HG02588 (cell line): ENCODE results near the gene SLIT1.

Experiments
- ATAC-seq: cut with Tn5 transposase; IDR thresholded peaks from one replicate; pipeline ENCODE4 v1.9.1; 2021; ENCODE audit warnings: mild to moderate bottlenecking, moderate library complexity; ENCODE audit not compliant: unreplicated experiment

Gene SLIT1

DNA sequence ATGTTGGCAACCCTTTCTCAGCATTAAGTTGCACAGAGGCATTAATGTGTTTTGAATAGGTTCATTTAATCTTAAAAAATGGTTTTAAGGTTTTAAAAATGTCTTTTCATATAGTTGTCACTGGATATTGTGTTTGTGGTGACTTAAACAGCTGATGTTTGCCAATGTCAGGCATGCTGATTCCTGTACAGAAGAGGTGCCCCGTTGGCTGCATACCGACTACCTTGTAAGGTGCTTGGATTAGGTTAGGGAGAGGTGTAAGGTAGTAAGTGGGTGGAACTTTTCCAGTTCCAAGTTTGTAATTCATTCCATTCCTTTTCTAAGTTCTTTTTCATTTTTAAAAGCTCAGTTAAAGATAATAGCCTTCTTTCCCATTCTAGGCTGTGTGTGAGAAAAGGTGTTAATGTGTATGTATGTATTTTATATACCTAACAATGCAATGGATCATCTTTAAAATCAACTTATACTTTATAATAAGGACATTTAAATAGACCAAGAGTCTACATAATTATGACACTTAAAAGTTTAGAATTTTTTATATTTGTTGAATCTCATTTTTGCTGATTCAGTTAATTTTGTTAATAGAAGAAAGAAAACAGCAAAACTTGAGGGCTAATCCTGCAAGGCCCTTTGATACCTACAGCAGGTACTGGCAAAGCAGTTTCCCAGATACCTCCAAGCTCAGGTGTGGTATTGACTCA is 198.5 kb downstream of the SLIT1 start:
- ATAC-seq: no peak

DNA sequence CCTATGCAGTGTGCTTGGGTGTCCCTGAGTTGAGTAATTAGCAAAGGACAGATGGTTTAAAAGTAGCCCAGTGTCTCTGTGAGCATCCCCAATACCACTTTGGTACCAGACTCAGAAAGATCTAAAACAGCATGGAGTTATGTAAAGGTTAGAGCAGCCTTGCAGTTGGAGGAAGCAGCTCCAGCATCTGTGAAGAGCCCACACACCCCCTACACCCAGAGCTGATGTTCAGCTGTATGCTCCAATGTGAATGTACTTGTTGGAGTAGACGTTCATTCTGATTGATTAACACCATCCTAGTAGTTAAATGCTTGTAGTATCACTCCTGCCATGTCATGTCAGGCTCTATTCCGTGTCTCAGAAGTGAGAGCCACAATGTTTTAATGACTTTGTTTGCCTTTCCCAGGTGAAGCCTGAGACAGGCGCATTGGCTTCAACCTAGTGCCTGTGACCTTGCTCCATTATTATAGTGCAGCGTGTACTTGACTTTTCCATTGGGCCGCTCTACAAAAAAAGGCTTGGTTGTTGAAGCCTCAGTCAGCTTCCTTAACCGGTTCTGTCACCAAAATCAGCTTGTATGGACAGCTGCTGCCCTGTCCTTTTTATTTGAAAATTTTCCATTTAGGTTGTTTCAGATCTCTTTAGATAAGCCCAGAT is 199.4 kb downstream of the SLIT1 start:
- ATAC-seq: no peak

DNA sequence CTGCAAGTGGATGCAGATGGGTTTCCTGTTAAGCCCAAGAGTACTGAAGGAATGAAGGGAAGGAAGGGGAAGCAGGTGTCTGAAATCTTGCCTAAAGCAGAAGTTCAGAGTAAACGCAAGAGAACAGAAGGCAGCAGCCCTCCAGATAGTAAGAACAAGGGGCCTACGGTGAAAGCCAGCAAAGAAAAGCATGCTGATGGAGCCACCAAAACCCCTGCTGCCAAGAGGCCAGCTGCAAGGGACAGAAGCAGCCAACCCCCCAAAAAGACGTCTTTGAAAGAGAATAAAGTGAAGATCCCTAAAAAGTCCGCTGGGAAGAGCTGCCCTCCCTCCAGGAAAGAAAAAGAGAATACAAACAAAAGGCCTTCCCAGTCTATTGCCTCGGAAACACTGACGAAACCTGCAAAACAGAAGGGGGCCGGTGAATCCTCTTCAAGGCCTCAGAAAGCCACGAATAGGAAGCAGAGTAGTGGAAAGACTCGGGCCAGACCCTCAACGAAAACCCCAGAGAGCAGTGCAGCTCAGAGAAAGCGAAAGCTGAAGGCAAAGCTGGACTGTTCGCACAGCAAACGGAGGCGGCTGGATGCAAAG is 201.1 kb downstream of the SLIT1 start:
- ATAC-seq: no peak

DNA sequence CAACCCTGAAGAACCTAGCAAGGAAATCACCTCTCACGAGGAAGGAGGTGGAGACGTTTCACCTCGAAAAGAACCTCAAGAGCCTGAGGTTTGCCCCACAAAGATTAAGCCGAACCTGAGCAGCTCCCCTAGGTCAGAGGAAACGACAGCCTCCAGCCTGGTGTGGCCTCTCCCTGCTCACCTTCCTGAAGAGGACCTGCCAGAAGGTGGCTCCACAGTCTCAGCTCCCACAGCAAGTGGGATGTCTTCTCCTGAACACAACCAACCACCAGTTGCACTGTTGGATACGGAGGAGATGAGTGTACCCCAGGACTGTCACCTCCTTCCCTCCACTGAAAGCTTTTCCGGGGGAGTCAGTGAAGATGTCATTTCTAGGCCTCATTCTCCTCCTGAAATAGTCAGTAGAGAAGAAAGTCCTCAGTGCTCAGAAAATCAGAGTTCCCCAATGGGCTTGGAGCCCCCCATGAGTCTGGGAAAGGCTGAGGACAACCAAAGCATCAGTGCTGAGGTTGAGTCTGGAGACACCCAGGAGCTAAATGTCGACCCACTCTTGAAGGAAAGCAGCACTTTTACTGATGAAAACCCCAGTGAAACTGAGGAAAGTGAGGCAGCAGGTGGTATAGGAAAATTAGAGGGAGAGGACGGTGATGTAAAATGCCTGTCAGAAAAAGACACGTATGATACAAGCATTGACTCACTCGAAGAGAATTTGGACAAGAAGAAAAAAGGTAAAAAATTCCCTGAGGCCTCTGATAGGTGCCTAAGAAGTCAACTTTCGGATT is 203.4 kb downstream of the SLIT1 start:
- no peak for ATAC-seq

DNA sequence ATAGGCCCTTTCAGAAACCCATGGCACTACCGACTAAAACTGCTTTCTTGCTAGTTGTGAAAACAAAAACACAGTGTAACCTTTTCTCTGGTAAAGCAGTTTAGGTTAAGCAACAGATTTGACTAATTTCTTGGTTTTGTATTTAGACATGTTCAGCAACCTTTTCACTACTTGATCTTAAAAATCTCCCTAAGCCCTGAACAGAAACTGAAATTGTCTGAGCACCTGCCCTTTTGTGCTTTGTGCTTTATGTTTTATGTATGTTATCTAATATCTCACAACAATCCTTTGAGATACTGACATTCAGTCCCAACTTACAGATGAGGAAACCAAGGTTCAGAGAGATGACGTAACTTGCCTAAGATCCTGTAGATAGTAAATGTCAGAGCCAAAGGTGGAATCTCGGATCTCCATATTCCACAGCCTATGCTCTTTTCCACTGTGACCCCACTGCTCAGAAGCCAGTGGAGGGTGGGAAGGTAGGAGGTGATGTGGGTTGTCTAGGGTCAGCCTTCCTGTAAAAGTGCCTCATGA is 207.1 kb downstream of the SLIT1 start:
- peak; percentile 77 for ATAC-seq

DNA sequence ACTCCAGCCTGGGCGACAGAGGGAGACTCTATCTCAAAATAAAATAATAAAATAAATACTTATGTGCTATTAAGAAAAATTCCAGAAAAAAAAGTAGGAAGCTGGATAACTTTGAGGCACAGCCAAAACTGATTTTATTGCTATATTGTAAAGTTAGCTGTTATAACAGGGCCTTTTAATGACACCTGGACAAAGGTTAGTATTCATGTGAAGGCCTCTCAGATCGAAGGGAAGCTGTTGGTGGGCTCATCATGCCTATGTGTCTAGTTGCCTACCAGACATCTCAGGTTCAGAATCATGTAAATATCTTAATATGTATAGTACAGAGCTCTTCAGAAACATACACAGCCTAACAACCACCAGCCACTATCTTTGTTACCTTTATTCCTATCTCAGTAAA is 210.6 kb downstream of the SLIT1 start:
- ATAC-seq: no peak

DNA sequence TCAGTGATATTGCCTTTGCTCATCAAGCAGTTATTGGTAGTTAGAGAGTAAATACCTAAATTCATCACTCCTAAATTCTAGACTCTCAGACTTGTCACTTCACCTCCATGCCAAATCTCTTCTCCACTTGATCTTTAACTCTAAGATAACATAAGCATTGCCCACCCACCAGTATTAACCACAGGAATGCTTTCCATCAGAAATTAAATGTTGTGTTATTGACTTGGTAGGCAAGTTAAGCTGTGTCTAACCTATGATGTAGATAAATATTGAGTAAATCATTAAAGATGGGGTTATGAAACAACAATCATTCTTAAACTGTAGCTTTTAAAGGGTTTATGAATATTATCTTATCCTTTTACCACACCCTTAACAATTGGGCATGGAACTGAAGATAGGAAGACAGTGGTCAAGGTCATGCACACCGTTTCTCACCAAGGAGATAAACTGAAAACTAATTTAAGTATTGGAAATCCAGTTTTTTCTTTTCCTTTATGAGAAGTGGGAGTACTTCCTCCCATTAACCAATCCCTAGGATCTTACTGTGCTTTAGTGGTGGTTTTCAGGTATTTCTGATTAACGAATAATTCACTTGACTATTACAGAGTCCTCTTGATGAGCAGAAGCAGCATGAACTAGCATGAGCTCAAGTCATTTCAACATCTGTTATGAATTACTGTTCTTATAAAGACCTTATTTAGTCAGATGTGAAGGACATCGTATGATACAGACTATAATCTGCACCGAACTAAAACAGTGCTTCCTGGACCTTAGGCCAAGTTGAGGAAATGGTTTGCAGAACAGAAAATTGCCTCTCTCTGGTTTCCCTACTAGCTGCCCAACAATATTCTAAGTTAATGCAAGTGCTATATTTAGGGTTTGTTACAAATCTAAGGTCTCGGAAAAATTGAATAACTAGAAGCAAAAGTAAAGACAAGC is 211.7 kb downstream of the SLIT1 start:
- ATAC-seq: no peak

DNA sequence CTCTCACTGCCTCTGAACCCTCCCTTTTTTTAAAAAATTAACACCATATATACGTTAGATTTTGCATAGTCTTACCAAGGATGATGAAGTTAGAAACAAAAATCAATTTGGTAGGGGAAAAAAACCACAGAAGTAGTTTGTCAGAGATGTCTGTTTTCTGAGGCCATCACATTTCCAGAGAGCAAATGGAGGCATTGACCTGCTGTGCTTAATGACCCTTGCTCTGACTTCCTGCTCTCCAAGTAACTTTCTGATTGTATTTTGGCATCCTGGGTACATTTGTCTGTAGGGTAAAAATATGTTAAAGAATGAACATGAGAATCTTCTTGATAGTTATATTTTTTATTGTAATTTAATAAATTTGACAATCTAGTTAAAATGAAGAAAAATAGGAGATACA is 213.5 kb downstream of the SLIT1 start:
- ATAC-seq: no peak

DNA sequence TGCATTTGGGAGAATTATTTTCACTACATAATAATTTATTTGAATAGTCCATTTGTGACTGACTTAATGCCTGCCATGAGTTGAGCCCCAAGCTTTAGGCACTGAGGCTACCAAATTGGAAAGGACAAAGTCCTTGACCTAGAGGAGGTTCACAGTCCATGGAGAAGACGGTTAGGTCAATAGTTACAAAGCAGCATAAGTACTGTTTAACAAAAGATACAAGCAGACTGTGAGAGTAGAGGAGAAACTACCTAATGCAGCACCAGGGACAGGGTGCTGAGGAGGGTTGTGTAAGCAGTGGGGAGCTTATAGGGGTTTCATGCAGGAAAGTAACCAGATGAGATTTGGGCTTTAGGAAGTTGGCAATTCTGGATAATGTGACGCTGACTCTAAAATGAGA is 214.4 kb downstream of the SLIT1 start:
- no peak for ATAC-seq

DNA sequence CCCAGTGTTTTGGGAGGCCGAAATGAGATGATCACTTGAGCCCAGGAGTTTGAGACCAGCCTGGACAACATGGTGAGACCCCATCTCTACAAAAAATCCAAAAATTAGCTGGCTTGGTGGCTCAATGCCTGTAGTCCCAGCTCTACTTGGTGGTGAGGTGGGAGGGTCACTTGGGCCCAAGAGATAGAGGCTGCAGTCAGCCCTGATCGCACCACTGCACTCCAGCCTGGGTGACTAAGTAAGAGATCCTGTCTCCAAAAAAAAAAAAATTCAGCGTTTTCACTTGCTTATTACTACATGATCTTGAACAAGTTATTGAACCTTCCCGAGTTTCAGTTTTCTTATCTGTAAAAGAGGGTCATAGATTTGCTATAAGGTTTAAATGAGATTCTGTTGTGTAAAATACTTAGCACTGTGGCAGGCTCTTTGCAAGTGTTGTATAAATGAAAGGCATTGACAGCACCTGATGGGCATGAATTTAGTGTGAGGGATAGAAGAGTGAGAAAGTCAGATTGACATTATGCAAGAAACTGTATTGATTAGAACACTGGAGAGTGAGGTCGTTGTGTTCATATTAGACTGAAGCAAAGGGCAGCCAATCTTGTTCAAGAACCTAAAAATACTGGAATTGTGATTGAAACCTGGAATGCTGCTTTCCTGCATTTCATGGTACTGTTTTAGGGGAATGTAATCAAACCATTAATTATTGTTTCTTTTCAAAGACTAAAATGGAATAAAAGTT is 216.9 kb downstream of the SLIT1 start:
- ATAC-seq: no peak

DNA sequence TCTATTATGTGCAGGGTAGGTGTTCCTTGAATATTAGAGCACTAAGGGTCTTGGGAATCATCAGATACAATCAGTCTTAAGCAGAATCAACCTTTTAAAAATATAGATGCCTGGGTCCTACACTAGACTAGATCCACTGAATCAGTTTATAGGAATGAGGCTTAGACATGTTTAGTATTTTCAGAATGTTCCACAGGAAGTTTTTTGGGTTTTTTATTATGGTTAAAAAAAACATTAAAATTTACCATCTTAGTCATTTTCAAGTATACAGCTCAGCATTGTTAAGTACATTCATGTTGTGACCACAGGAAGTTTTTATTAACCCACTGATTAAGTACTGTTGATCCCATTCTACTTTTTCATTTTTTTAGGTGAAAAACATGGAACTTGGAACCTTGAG is 217.9 kb downstream of the SLIT1 start:
- ATAC-seq: no peak

DNA sequence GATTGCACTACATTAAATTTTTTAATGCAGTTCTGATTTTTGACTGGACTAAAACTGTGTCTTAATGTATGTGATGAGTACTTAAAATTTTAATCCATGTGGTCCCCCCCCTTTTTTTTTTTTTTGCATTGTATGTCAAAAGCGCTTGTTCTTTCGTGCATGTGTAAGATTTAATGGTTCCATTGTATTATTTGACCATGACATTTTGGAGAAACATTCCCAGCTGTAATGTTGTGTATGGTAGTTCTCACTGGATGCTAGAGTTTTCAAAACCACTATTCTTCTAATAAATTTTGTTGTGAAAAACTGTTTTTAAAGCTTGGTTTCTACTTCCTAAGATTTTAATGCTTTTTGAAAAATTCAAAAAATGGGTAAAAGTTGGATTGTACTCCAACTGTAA is 221.6 kb downstream of the SLIT1 start:
- ATAC-seq: no peak

DNA sequence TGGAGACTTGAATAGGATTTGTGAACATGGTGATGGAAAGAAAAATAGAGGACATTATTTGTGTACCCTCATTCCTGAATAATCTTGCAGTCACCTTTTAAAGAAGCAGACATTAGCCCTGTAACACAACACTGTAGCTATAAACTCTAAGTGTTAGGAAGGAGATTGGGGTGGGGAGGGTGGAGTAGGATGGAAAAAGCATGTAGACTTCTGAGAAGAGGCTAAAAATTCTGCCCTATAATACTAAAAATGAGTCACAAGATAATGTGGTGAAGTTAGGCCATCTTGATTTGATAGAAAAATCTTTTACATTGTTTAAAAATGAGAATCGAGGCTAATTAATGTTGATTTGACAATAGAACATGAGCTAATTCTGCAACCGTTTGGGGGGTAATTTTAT is 224.9 kb downstream of the SLIT1 start:
- ATAC-seq: no peak

DNA sequence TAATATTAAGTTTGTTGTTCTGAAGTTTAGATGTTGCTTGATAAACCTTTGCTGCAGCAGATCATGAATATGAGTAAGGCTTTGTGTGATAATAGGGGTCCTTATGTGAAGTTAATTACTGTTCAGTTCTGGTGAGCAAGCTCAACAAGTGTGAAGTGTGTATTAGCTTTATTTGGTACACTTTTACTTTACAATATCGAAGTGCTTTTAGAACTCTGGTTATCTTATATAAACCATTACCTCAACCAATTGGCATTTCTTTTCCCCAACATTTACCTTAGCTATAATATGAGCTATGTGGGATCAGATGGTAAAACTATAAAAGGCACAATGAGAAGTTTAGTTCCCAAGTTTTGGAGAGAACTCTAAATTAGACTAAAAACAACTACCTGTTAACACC is 226.0 kb downstream of the SLIT1 start:
- ATAC-seq: no peak

DNA sequence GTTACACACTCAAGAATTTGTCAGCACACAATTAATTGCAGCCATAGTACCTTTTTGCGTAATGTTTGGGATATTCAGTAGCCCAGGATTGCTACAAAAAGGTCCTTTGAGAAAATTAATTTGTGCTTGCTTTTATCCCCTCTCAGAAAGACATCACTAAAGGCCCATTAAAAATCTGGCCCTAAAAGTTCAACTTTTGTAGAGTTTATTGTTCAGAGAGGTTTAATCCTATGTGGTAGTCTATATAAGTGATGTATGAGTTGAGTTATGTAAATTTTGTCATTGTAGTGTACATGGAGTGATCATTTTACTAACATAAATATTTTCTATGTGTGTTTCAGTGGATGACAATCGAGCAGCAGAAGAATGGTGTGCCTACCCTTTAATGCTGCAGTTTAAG is 227.7 kb downstream of the SLIT1 start:
- ATAC-seq: no peak

DNA sequence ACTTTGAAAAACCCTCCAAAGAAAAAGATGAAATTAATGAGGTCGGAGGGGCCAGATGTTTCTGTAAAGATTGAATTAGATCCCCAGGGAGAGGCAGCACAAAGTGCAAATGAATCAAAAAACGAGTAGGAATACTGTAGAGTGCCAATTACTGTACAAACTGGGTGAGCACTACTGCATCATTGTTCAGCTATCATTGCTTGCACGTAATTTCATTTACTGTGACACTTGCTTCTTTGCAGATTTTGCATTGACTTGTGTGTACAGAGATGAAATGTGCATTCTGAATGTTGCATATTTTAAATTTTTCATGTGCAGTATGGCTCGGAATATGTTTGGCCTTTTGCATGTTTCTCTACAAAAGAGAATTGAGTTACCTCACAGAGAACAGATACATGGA is 230.0 kb downstream of the SLIT1 start:
- no peak for ATAC-seq

DNA sequence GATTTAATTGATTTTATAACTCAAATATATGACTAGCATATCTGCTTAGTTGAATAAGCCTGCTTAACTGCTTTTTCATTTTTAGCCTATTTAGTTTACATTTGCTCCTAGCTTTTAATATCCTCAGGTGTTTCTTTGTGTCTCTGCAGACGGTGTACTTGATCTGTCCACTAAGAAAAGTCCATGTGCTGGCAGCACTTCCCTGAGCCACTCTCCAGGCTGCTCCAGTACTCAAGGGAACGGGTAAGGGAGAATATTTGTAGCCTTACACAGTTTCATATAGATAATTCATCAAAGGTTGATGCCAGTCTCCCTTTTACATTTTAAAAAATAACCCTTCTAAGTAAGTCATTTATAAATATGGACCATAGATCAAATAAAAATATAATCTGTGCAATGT is 233.8 kb downstream of the SLIT1 start:
- no peak for ATAC-seq

DNA sequence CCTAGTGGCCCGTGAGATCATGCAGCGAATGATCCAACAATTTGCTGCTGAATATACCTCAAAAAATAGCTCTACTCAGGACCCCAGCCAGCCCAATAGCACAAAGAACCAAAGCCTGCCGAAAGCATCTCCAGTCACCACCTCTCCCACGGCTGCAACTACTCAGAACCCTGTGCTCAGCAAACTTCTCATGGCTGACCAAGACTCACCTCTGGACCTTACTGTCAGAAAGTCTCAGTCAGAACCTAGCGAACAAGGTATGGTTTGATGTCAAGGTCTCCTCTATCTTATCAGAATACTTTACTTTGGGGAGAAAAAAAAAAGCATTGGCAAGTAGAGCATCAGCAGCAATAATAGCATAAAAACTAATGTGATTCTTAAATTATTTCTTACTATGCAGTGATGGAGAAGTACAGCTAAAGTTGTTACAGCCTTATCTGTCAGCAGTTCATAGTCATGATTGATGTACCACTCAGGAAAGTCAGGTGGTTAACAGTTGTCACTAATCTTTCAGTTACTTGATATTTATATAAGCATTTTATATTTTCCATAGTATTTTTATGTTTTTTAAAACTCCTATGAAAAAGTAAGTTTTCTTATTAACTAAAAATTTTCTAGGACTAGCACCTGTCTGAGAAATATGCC is 236.6 kb downstream of the SLIT1 start:
- no peak for ATAC-seq
